ENCODE results near the gene OR13G1.
"Not testable (repeated sequence)": the region's sequence is repeated elsewhere in the genome, so short reads cannot be mapped to it uniquely, and the experiment has no call there.

OR13G1 gene

GRCh38 chr1:247679639-247680038 is at the start of gene OR13G1:
Gene OR13G1, minus strand, starts transcription at chr1:247679739. Its CDS starts 6,698 bp downstream, at chr1:247673041.
- no peak for DNase-seq

- no peak for DNase-seq
These were observed 41.7 kb upstream of the OR13G1 start for GRCh38 chr1:247721222-247721621.

- no peak for DNase-seq
These were observed 37.0 kb upstream of the OR13G1 start, which contains the start of gene OR6F1 for GRCh38 chr1:247716546-247716945. Gene OR6F1, minus strand, starts transcription at chr1:247716646. Its CDS starts 3,891 bp downstream, at chr1:247712755.

GRCh38 chr1:247713753-247714152 is 34.2 kb upstream of the OR13G1 start:
- no peak for DNase-seq

- DNase-seq = not testable (repeated sequence)
These were observed 31.1 kb upstream of the OR13G1 start for GRCh38 chr1:247710681-247711080.

GRCh38 chr1:247701338-247701737 is 21.8 kb upstream of the OR13G1 start:
- DNase-seq = no peak

GRCh38 chr1:247681288-247681897 is 1.9 kb upstream of the OR13G1 start:
- peak; percentile 27 for DNase-seq

- no peak for DNase-seq
These were observed 632 bp upstream of the OR13G1 start for GRCh38 chr1:247680171-247680570.

GRCh38 chr1:247669225-247669624 is 10.3 kb downstream of the OR13G1 start:
- no peak for DNase-seq

GRCh38 chr1:247656221-247656875 is 23.2 kb downstream of the OR13G1 start:
- no peak for DNase-seq

GRCh38 chr1:247653040-247653439 is 26.5 kb downstream of the OR13G1 start:
- no peak for DNase-seq

- no peak for DNase-seq
These were observed 31.7 kb downstream of the OR13G1 start for GRCh38 chr1:247647864-247648263.

GRCh38 chr1:247646867-247647266 is 32.7 kb downstream of the OR13G1 start:
- DNase-seq = no peak

- no peak for DNase-seq
These were observed 36.8 kb downstream of the OR13G1 start for GRCh38 chr1:247642742-247643141.

- no peak for DNase-seq
These were observed 40.1 kb downstream of the OR13G1 start for GRCh38 chr1:247639381-247639981.

- no peak for DNase-seq
These were observed 40.8 kb downstream of the OR13G1 start for GRCh38 chr1:247638781-247639180.

GRCh38 chr1:247638011-247638410 is 41.5 kb downstream of the OR13G1 start:
- no peak for DNase-seq

GRCh38 chr1:247627951-247628350 is 51.6 kb downstream of the OR13G1 start:
- DNase-seq = no peak

Measured in NCI-H1092 (cell line).